Esophagus squamous epithelium (tissue), 5 donors: ENCODE results near the gene ATP7B. TPM values are rescaled to one million over a fixed set of nuclear protein-coding genes. Genes with fewer than 3 reads are reported as not detected.

Source experiments
- DNase-seq: peaks from one replicate; lab custom pipeline; 2025; lab: John Stamatoyannopoulos, UW
- H3K27ac ChIP-seq, 4 donors: fragments of 200-600 bp; sonication (generic); one replicate each; pipeline ENCODE4 v1.5.1; 2016 to 2019; ENCODE audit warnings: mild to moderate bottlenecking in 1 of 4
- H3K27me3 ChIP-seq, 4 donors: fragments of 200-600 bp; sonication (generic); 1 replicate in 3 of 4; 2 replicates in 1 of 4; pipeline versions ENCODE4 v1.5.1 to v1.6.0; 2017 to 2021; ENCODE audit warnings: antibody characterized with exemption in 1 of 4
- H3K36me3 ChIP-seq, 3 donors: fragments of 200-600 bp; sonication (generic); one replicate each; pipeline ENCODE4 v1.5.1; 2016 to 2019
- H3K4me1 ChIP-seq, 3 donors: fragments of 200-600 bp; sonication (generic); one replicate each; pipeline ENCODE4 v1.5.1; 2017 to 2019
- H3K4me3 ChIP-seq, 4 donors: fragments of 200-600 bp; sonication (generic); 1 replicate in 3 of 4; 2 replicates in 1 of 4; pipeline ENCODE4 v1.5.1; 2016 to 2019; ENCODE audit warnings: mild to moderate bottlenecking in 2 of 4, moderate library complexity in 1 of 4
- H3K9me3 ChIP-seq, 3 donors: fragments of 200-600 bp; sonication (generic); one replicate each; pipeline ENCODE4 v1.5.1; 2016 to 2019
- POLR2A ChIP-seq, 4 donors: fragments of 450-650 bp; IDR thresholded peaks; one replicate each; pipeline ENCODE4 v1.6.1; 2017; ENCODE audit warnings: antibody characterized with exemption in 4 of 4, mild to moderate bottlenecking in 4 of 4, moderate library complexity in 3 of 4
- WGBS, 2 donors: methylation state at CpG; one replicate each; pipeline ENCODE4 v1.1.5; 2018; 5-methylcytosine and 5-hydroxymethylcytosine counted together
- intact Hi-C: fragments of 100-400 bp; cut with DNase I; formaldehyde crosslinking; loops from one replicate; pipeline ENCODE4 v1.15.0; 2022
- total RNA-seq, 4 donors: library from RNA; depleted of rRNA; stranded (reverse); fragments of >200 nt; gene quantifications; one replicate each; pipeline ENCODE4 v1.1.0, GENCODE V29; 2016
- TF ChIP-seq, protein P1 (sequence below), 6 experiments: fragments of 450-650 bp in 4 of 6; fragments of 200-600 bp in 2 of 6; sonication (generic) in 2 of 6; IDR thresholded peaks; one replicate each; pipeline ENCODE4 v1.5.1; 2016 to 2019; ENCODE audit warnings: antibody characterized with exemption in 6 of 6, mild to moderate bottlenecking in 4 of 6, moderate library complexity in 4 of 6
- donor health status: DM: yes; HTN: yes; CAD: no.

Gene ATP7B
- total RNA-seq, 4 donors from 2014 or later, result 0.99 to 3.6 (median 2.6) TPM

DNA sequence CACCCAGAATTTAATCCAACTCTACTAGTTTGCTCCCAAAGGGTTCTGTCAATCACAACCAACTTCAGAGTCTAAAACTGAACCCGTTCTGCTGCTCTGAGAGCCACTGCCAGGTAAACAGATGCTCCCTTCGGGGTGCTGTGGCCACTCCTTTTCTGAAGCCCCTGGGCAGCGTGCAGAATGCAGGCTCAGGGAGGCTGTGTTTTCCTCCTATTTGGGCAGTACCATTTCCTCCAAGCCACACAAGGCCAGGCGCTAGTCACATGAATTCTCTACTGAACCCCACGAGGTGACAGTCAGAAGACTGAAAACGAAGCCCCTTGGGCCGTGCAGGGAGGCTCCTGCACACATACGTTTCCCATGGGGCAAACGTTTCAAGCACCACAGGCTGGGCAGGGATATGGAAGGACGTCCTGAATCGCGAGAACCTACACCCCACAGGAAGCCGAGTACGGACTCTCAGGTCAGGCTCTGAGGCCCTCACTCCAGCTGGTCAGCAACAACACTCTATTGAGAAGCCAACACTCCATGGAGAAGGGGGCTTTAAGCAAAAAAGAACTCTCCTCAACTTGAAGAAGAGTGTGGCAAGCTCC is 77.7 kb downstream of the ATP7B start:
- 77 to 88% methylated on average over 8 to 9 of the region's 14 CpGs for WGBS, 2 donors
- H3K27ac ChIP-seq, result no peak overlapping the region
- no peaks in the 10 kb centered on the region for H3K9me3 ChIP-seq
- TF ChIP-seq POLR2A (IDR thresholded peaks at IDR 0.05), result no peak
- TF ChIP-seq, protein P1, sequence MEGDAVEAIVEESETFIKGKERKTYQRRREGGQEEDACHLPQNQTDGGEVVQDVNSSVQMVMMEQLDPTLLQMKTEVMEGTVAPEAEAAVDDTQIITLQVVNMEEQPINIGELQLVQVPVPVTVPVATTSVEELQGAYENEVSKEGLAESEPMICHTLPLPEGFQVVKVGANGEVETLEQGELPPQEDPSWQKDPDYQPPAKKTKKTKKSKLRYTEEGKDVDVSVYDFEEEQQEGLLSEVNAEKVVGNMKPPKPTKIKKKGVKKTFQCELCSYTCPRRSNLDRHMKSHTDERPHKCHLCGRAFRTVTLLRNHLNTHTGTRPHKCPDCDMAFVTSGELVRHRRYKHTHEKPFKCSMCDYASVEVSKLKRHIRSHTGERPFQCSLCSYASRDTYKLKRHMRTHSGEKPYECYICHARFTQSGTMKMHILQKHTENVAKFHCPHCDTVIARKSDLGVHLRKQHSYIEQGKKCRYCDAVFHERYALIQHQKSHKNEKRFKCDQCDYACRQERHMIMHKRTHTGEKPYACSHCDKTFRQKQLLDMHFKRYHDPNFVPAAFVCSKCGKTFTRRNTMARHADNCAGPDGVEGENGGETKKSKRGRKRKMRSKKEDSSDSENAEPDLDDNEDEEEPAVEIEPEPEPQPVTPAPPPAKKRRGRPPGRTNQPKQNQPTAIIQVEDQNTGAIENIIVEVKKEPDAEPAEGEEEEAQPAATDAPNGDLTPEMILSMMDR (IDR thresholded peaks at IDR 0.05), result no peak
- DNase-seq, result no peak
- H3K4me3 ChIP-seq, result no peak overlapping the region
- intact Hi-C loops, result no loop called here
- peaks cover 0 to 12% (median 0%) of the 10 kb centered on the region in 3 donors for H3K36me3 ChIP-seq
- no peaks in the 10 kb centered on the region for H3K27me3 ChIP-seq
- no peaks in the 10 kb centered on the region for H3K4me1 ChIP-seq

DNA sequence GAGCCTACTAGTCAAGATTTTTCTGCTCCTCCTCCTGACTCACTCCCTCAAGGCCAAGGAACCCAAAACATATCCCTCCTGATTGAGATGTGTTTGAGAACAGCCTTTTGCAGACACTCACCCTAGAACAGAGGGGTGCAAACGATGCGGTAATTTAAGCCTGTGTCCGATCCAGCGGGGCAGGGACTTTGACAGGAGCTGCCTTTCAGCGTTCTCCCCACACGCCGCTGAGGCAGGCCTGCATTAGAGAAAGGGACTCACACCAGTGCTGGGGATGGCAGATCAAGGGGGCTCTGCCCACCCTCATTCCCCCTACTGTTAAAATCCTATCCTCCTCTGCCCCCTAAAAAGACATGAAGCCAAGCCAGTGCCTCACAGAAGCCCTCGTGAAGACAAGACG is 79.0 kb downstream of the ATP7B start:
- no peaks in the 10 kb centered on the region for H3K9me3 ChIP-seq
- H3K27me3 ChIP-seq, result no peaks in the 10 kb centered on the region
- intact Hi-C loops, result no loop called here
- H3K4me3 ChIP-seq, result no peak overlapping the region
- no peaks in the 10 kb centered on the region for H3K4me1 ChIP-seq
- peaks cover 0 to 12% (median 0%) of the 10 kb centered on the region in 3 donors for H3K36me3 ChIP-seq
- WGBS, 2 donors, result 92 to 96% methylated on average over 4 to 7 of the region's 9 CpGs
- no peak overlapping the region for H3K27ac ChIP-seq
- TF ChIP-seq, protein P1 (IDR thresholded peaks at IDR 0.05), result no peak
- no peak for TF ChIP-seq POLR2A (IDR thresholded peaks at IDR 0.05)
- DNase-seq, result no peak

GRCh38 chr13:51931606-51932005 is 79.6 kb downstream of the ATP7B start:
- Histone ChIP-seq H3K27ac (no peak overlapping the region), H3K4me3 (no peak overlapping the region), H3K27me3 (no peaks in the 10 kb centered on the region), H3K36me3 (peaks cover 0 to 12% (median 0%) of the 10 kb centered on the region in 3 donors), H3K9me3 (no peaks in the 10 kb centered on the region), H3K4me1 (no peaks in the 10 kb centered on the region)
- no peak for DNase-seq
- WGBS, 2 donors, result 84 to 93% methylated on average over 6 of the region's 6 CpGs
- intact Hi-C loops, result no loop called here
- TF ChIP-seq, protein P1 (IDR thresholded peaks at IDR 0.05), result no peak
- no peak for TF ChIP-seq POLR2A (IDR thresholded peaks at IDR 0.05)

GRCh38 chr13:51929699-51930098 is 81.6 kb downstream of the ATP7B start:
- Histone ChIP-seq H3K36me3 (peaks cover 0 to 10% (median 0%) of the 10 kb centered on the region in 3 donors), H3K9me3 (no peaks in the 10 kb centered on the region), H3K27me3 (no peaks in the 10 kb centered on the region), H3K4me3 (no peak overlapping the region), H3K27ac (no peak overlapping the region), H3K4me1 (no peaks in the 10 kb centered on the region)
- 73 to 76% methylated on average over 4 of the region's 5 CpGs for WGBS, 2 donors
- DNase-seq, result no peak
- no peak for TF ChIP-seq POLR2A (IDR thresholded peaks at IDR 0.05)
- TF ChIP-seq, protein P1 (IDR thresholded peaks at IDR 0.05), result no peak
- intact Hi-C loops, result no loop called here

DNA sequence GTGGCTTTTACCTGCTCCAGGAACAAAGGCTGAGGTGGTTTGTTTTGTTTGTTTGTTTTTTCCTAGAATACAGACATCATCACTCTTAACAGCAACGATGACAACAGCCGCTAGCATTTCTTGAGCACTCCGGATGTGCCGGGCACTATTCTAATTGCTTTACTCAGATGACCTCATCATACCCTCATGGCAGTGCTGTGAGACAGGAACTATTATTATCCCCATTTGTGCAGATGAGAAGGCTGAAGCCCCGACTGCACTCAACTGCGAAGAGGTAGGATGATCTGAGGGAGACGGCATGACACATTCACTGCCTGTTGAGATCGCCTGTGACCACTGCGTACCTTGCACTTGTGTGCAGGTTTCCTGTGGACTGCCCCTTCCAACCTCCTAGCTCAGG is 83.0 kb downstream of the ATP7B start:
- DNase-seq, result no peak
- Histone ChIP-seq H3K4me1 (no peaks in the 10 kb centered on the region), H3K4me3 (no peak overlapping the region), H3K9me3 (no peaks in the 10 kb centered on the region), H3K36me3 (no peaks in the 10 kb centered on the region), H3K27me3 (no peaks in the 10 kb centered on the region), H3K27ac (no peak overlapping the region)
- 82 to 92% methylated on average over 7 to 9 of the region's 9 CpGs for WGBS, 2 donors
- TF ChIP-seq POLR2A (IDR thresholded peaks at IDR 0.05), result no peak
- TF ChIP-seq, protein P1 (IDR thresholded peaks at IDR 0.05), result no peak
- intact Hi-C loops, result no loop called here
